SU-DHL-6 (cell line): ENCODE data around the gene LSM2.
"Not testable (repeated sequence)": the region's sequence is repeated elsewhere in the genome, so short reads cannot be mapped to it uniquely, and the experiment has no call there.

Experiments
- H2AFZ ChIP-seq: fragments of 200-600 bp; sonication (generic); 2 replicates; pipeline ENCODE4 v1.6.1; 2014; ENCODE audit warnings: low read depth, mild to moderate bottlenecking, moderate library complexity, mixed read lengths, antibody characterized with exemption, low read length; ENCODE audit not compliant: severe bottlenecking
- H3F3A ChIP-seq: fragments of 200-600 bp; shearing (Covaris generic); 2 replicates; pipeline ENCODE4 v1.6.0; 2016; ENCODE audit warnings: antibody characterized with exemption, mild to moderate bottlenecking; ENCODE audit not compliant: insufficient read depth
- H3K27ac ChIP-seq: fragments of 200-600 bp; sonication (generic); 2 replicates; pipeline ENCODE4 v1.5.1; 2016; ENCODE audit warnings: low read depth, mild to moderate bottlenecking, low read length, moderate library complexity, mixed read lengths
- H3K27me3 ChIP-seq: fragments of 200-600 bp; sonication (generic), shearing (Covaris generic); 2 replicates; pipeline ENCODE4 v1.6.0; 2014; ENCODE audit warnings: mild to moderate bottlenecking, low read length
- H3K36me3 ChIP-seq: fragments of 200-600 bp; sonication (generic); 2 replicates; pipeline ENCODE4 v1.6.1; 2014; ENCODE audit warnings: mild to moderate bottlenecking, low read length, mixed read lengths
- H3K4me2 ChIP-seq: fragments of 300-600, 200-600 bp; shearing (Covaris generic), sonication (generic); 2 replicates; pipeline ENCODE4 v1.6.0; 2014; ENCODE audit warnings: low read length, low read depth, mild to moderate bottlenecking; ENCODE audit not compliant: poor library complexity, severe bottlenecking
- H3K4me3 ChIP-seq: fragments of 200-600 bp; sonication (generic); 2 replicates; pipeline ENCODE4 v1.5.1; 2014; ENCODE audit warnings: antibody characterized with exemption, low read length, mild to moderate bottlenecking, mixed read lengths; ENCODE audit not compliant: insufficient read depth, poor library complexity, severe bottlenecking
- H3K79me2 ChIP-seq: fragments of 200-600 bp; sonication (generic); 2 replicates; pipeline ENCODE4 v1.6.1; 2014; ENCODE audit warnings: mild to moderate bottlenecking, low read length, moderate library complexity; ENCODE audit not compliant: insufficient read depth
- H3K9ac ChIP-seq: fragments of 200-600 bp; sonication (generic); 2 replicates; pipeline ENCODE4 v1.7.0; 2014; ENCODE audit warnings: mild to moderate bottlenecking, low read length
- H3K9me2 ChIP-seq: fragments of 200-600 bp; sonication (generic); replicated peaks from 2 replicates; pipeline ENCODE4 v1.6.1; 2014; ENCODE audit warnings: low read length; ENCODE audit not compliant: insufficient read depth
- H3K9me3 ChIP-seq: fragments of 200-600 bp; sonication (generic); 2 replicates; pipeline ENCODE4 v1.6.1; 2014; ENCODE audit warnings: low read length, mixed read lengths; ENCODE audit not compliant: insufficient read depth
- H4K20me1 ChIP-seq: fragments of 200-600 bp; sonication (generic); 2 replicates; pipeline ENCODE4 v1.6.1; 2014; ENCODE audit warnings: low read depth, mild to moderate bottlenecking, antibody characterized with exemption, low read length, moderate library complexity, mixed read lengths
- EZH2phosphoT487 ChIP-seq: fragments of 200-600 bp; sonication (generic), shearing (Covaris generic); conservative IDR thresholded peaks from 2 replicates; pipeline ENCODE4 v1.6.1; 2018; ENCODE audit warnings: mild to moderate bottlenecking, antibody characterized with exemption, low read length, moderate library complexity, mixed read lengths
- TF ChIP-seq, protein P1 (sequence below): fragments of 200-600 bp; sonication (generic); IDR thresholded peaks from one replicate; pipeline ENCODE4 v1.5.1; 2017; ENCODE audit warnings: antibody characterized with exemption, mild to moderate bottlenecking, low read length, moderate library complexity; ENCODE audit not compliant: insufficient read depth, poor library complexity, severe bottlenecking

LSM2 gene

DNA sequence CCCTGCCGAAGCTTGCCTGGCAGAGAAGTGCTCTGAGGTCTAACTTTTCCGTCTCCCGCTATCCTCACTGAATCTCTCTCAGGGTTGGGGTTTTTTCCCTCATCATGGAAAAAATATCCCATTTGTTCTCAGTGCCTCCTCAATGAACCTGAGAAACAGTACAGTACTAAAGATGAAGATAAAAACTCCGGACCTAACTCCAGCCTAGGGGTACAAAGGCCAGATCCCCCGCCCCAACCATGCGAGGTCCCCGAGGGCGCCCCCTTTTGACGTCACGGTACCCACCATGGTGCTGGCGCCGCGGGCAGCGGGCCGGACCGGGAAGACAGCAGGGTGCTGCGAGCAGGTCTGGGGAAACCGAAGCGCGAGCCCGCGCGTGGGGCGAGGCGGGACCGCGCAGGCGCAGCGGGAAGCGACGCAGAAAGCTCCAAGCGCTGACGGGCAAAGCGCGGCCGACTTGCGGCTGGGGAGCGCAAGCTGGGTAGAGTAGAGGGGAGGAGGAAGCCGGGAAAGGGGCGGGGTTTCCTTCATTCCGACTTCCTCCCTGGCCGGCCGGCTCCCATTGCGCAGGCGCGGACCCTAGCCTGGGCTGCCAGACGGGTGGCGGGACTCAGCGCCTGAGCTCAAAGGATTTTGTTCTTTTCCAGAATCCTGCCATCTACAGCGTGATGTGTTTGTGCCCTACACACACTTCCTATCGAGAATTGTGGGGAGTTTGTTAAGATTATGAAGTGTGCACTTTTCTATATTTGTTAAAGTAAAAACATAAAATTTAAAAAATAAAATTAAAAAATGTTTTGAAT is at the start of gene LSM2:
Gene LSM2 (minus strand): TSS at position 497 of the 803 bp plus-strand sequence. CDS start 209 bp downstream, at position 288.
- Histone ChIP-seq H2AFZ (peak within 1 kb of the TSS; percentile 74), H3K27ac (peak within 1 kb of the TSS; percentile 69), H3F3A (peaks cover 14% of the 10 kb centered on the region), H3K4me3 (peak within 1 kb of the TSS; percentile 79), H3K9me3 (no peaks in the 10 kb centered on the region), H3K4me2 (peak within 1 kb of the TSS; percentile 80), H3K9me2 (no peaks in the 10 kb centered on the region), H3K27me3 (no peaks in the 10 kb centered on the region), H3K9ac (peak within 1 kb of the TSS; percentile 82), H4K20me1 (no peaks in the 10 kb centered on the region), H3K79me2 (peaks cover 32% of the 10 kb centered on the region), H3K36me3 (0 out of 2 replicates have a peak, but pooled peaks cover 3% of the 10 kb centered on the region)
- TF ChIP-seq, protein P1, sequence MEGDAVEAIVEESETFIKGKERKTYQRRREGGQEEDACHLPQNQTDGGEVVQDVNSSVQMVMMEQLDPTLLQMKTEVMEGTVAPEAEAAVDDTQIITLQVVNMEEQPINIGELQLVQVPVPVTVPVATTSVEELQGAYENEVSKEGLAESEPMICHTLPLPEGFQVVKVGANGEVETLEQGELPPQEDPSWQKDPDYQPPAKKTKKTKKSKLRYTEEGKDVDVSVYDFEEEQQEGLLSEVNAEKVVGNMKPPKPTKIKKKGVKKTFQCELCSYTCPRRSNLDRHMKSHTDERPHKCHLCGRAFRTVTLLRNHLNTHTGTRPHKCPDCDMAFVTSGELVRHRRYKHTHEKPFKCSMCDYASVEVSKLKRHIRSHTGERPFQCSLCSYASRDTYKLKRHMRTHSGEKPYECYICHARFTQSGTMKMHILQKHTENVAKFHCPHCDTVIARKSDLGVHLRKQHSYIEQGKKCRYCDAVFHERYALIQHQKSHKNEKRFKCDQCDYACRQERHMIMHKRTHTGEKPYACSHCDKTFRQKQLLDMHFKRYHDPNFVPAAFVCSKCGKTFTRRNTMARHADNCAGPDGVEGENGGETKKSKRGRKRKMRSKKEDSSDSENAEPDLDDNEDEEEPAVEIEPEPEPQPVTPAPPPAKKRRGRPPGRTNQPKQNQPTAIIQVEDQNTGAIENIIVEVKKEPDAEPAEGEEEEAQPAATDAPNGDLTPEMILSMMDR, result peak; percentile 50
- no peak for TF ChIP-seq EZH2phosphoT487

DNA sequence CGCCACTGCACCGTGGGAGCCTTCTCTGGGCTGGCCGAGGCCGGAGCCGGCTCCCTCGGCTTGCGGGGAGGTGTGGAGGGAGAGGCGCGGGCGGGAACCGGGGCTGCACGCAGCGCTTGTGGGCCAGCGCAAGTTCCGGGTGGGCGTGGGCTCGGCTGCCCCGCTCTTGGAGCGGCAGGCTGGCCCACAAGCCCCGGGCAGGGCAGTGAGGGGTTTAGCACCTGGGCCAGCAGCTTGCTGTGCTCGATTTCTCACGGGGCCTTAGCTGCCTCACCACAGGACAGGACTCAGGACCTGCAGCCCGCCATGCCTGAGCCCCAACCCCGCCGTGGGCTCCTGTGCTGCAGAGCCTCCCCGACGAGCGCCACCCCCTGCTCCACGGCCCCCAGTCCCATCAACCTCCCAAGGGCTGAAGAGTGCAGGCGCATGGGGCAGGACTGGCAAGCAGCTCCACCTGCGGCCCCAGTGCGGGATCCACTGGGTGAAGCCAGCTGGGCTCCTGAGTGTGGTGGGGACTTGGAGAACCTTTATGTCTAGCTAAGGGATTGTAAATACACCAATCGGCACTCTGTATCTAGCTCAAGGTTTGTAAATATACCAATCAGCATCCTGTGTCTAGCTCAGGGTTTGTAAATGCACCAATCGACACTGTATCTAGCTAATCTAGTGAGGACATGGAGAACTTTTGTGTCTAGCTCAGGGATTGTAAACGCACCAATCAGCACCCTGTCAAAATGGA is 45.4 kb upstream of the LSM2 start:
- H3K9ac ChIP-seq, H3K27me3 ChIP-seq, H3K4me3 ChIP-seq, H3K79me2 ChIP-seq, H3K36me3 ChIP-seq, H3K4me2 ChIP-seq, H3F3A ChIP-seq, H4K20me1 ChIP-seq, H2AFZ ChIP-seq, H3K9me2 ChIP-seq, H3K27ac ChIP-seq, H3K9me3 ChIP-seq: not testable (repeated sequence)

DNA sequence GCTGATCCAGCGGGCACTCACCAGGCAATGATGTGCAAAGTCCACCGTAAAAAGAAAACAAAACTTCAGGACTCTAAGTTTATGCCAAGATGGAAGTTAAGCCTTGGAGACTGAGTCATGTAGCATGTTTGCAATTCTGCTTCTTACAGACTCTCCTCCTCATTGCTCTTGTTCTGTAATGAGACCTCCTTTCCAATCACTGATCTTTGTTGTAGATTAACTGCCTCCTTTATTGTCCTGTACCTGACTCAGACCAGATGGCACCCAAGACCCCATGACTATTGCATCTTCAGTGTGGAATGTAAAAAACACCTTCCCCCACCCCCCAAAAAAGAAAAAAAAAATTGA is 44.7 kb upstream of the LSM2 start:
- no peaks in the 10 kb centered on the region for H3K79me2 ChIP-seq
- H3K27ac ChIP-seq, result no peak overlapping the region
- H3K4me2 ChIP-seq, result no peak overlapping the region
- no peaks in the 10 kb centered on the region for H4K20me1 ChIP-seq
- H3F3A ChIP-seq, result peaks cover 6% of the 10 kb centered on the region; the same call in 1 of the 2 replicates
- TF ChIP-seq EZH2phosphoT487, result no peak
- TF ChIP-seq, protein P1, result no peak
- no peak overlapping the region for H3K9ac ChIP-seq
- no peaks in the 10 kb centered on the region for H3K27me3 ChIP-seq
- H3K4me3 ChIP-seq, result no peak overlapping the region
- H3K9me2 ChIP-seq, result no peaks in the 10 kb centered on the region
- no peaks in the 10 kb centered on the region for H3K36me3 ChIP-seq
- H3K9me3 ChIP-seq, result peaks cover 3% of the 10 kb centered on the region; the same call in 1 of the 2 replicates
- H2AFZ ChIP-seq, result no peak overlapping the region
